GM18873 (cell line): ENCODE measurements around the gene KLK10.

Experiments
- ATAC-seq: cut with Tn5 transposase; IDR thresholded peaks from one replicate; pipeline ENCODE4 v1.9.1; 2021; ENCODE audit warnings: mild to moderate bottlenecking, moderate library complexity, moderate number of reproducible peaks; ENCODE audit not compliant: unreplicated experiment, low FRiP score

KLK10 gene

GRCh38 chr19:51027126-51027806 is 7.8 kb upstream of the KLK10 start:
- no peak for ATAC-seq

DNA sequence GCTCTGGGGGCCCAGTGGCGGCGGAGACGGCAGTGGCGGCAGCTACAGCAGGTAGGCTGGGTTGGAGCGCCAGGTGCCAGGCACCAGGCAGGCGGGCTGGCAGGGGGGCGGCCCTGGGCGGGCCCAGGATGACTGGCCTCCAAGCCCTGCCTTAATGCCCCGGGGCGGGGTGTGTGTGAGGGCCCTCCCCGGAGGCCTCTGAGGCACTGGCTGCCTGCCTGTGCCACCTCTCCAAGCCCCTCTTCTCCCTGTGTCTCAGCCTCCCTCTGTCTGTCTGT is 7.0 kb upstream of the KLK10 start, which contains the start of gene KLK11:
Gene KLK11, minus strand, starts transcription at position 63 of the 278 bp plus-strand sequence. CDS start 985 bp downstream, outside the sequence.
- no peak for ATAC-seq

DNA sequence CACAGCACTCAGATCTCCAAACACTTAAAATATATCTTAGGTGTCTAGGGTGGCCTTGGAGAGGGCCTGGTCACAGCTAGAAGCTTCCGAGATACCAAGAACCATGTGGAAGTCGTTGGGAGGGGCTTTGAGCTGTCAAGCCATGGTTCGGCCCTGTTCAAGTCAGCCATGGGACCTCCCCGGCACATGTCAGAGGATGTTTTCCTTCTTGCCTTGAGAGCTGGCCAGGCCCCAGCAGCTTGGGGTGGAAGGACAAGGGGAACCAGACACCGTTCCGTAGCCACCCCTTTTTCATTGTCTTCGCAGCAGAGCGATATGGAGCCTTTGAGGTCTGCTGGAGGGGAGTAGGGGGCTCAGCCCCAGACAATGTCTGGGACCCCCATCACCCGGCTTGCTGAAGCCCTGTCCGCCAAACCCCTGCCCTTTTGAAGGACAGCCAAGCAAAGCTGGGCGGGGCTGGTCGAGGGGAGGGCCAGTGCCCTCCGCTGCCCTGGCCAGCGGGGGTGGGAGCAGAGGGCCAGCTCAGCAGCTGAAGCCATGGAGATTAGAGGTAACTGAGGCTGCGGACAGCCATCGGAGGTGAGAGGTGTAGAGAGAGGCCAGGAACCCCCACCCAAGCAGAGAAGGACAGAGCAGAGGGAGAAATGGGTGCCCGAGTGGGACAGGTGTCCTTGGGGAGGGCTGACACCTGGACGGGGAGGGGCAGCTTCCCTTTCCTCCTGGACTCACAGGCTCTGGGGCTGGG is 6.5 kb upstream of the KLK10 start:
- no peak for ATAC-seq

- no peak for ATAC-seq
Observed at GRCh38 chr19:51025401-51025800, 5.9 kb upstream of the KLK10 start.

GRCh38 chr19:51024924-51025323 is 5.4 kb upstream of the KLK10 start:
- ATAC-seq, result no peak

DNA sequence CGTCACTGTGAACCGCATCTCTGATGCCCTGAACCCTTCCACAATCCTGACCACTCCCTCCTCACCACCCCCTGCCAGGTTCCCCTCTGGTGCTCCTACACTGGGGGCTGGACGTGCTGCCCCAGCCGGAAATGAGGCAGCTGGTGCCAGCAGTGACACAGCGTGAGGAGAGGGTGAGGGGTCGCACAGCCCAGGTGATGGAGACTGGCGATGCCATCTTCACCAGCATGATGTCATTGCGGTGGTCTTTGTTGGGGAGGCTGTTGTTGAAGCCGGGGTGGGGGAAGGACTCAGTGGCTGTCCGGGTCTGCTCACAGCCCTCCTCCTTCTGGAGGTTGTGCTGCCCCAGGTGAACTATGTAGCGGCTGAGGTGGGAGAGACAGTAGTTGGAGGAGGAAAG is 4.4 kb upstream of the KLK10 start:
- ATAC-seq, result no peak

DNA sequence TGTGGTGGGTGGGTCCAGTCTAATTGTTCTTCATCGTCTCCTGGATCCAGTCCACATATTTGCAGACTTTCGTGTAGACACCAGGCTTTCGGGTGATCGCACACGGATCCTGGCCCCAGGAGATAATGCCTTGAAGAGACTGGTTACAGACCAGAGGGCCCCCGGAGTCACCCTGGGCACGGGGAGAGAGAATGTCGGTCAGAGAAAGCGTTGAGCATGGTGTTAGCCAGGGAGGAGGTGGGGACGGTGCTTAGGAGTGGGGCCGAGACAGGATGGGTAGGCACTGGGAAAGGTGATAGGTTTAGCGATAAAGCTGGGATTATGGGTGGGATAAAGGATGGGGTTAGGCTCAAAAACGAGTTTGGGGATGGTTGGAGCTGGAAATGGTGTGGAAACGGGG is 3.0 kb upstream of the KLK10 start:
- ATAC-seq, result no peak

- no peak for ATAC-seq
Observed at GRCh38 chr19:51020988-51021651, 1.6 kb upstream of the KLK10 start.

- no peak for ATAC-seq
Observed at GRCh38 chr19:51018745-51019543, 565 bp downstream of the KLK10 start.

GRCh38 chr19:51016798-51017683 is 2.5 kb downstream of the KLK10 start:
- no peak for ATAC-seq

DNA sequence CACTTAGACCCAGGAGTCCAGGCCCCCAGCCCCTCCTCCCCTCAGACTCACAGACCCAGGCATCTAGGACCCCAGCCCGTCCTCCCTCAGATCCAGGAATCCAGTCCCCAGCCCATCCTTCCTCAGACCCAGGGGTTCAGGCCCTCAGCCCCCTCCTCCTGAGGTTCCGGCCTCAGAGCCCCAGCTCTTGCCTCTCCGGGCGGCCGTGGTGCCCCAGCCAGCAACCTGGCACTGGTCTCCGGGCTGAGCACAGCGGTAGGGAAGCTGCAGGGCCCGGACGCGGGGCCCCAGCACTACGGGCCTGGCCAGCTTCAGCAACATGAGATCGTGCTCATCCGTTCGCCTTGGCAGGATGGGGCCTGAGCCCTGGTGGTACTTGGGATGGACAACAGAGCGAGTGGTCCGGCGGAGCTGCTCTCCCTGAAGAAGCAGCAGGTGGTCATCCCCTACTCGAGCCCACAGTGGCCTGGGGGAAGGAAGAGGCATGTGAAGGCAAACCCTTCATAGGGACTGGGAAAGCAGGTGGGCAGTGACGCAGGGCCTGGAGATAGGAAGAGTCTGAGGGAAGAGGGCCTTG is 3.7 kb downstream of the KLK10 start:
- no peak for ATAC-seq

- ATAC-seq, result no peak
Observed at GRCh38 chr19:51014242-51014641, 5.3 kb downstream of the KLK10 start.

- no peak for ATAC-seq
Observed at GRCh38 chr19:51012661-51013190, 6.8 kb downstream of the KLK10 start.

DNA sequence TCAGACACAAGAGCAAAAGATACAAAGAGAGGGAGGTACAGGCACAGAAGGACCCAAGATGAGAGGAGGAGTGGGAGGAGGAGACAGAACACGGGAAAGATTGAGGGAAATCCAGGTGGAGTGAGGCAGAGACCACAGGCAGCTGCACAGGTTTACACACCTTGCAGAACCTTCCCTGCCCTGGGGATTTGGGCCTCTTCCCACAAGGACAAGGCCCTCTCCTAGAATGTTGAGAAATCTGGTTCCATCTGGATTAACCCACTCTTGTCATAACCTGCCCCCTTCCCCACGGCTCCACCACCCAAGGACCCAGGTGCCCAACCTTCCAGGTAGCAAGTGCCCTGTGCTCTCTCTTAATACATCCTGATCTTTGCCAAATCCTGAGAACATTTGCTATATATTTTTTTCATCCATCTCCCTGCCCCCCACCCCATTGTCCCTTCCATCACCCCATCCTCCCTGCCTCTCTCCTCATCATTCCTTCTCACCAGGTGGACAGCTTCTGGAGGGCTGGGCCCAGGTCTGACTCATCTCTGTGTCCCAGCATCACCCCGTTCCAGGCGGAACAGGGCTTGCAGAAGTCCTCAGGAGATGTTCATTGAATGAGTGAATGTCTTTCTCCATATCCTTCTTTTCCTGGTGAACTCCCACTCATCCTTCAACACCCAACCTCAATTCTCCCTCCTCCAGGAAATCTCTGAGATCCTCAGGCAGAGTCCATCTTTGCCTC is 9.3 kb downstream of the KLK10 start:
- ATAC-seq, result no peak

DNA sequence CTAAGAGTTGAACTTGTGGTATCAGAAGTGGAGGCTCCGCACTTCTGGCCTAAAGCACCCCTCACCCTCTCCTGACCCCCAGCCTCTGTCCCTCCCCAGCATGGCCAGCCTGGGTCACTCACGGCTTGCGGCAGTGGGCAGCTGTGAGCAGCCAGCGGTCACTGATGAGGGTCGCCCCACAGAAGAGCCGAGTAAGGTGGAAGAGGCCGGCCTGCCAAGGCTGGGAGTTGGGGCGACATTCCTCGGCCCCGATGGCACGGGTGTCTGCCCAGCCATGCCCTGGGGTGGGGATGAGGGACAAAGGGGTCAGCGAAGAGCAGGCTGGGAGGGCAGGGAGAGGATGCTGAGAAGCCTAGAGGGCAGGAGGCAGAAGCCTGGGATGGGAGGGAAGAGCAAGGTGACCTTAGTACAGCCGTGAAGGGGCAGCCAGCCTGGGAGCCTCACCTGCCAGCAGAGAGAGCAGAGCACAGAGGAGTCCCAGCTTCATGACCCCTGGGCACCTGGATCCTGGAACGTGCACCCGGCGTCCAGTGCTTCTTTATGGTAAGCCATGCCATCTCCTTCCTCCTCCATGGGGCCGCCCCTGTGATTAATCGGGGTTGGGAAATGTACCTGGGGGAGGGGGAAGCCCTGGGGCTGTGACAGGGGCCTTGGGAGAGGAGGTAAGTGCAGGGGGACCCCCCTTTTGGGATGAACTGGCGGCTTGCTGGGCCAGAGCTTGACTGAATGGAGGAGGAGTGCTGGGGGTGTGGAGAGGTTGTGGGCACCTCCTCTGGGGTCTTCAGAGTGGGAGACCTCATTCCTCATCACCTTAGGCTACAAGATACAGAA is 10.2 kb downstream of the KLK10 start:
- ATAC-seq, result no peak

- ATAC-seq, result no peak
Observed at GRCh38 chr19:51007488-51007887, 12.0 kb downstream of the KLK10 start.

DNA sequence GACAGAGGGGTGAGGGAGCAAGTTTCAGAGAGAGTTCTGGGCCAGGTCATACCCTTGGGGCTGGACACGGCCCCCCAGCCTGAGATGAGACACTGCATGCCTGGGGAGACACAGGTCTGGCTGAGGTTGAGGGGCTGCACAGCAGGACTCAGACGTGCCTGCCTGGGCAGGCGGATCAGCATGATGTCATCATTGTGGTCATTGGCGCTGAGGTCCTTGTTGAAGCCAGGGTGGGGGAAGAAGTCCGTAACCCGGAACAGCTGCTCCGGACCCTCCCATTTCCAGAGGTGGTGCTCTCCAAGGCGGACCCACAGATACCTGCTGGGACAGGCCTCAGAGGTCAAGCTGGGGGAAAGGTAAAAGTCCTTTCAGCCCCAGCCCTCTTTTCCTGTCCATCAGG is 13.1 kb downstream of the KLK10 start:
- ATAC-seq, result no peak

GRCh38 chr19:51005248-51005647 is 14.3 kb downstream of the KLK10 start:
- no peak for ATAC-seq
